ENCODE measurements around the gene CDAN1. TPM values are rescaled to one million over a fixed set of nuclear protein-coding genes. Genes with fewer than 3 reads are reported as not detected.

CDAN1 gene
- total and polyA plus RNA-seq, 2 of the 8 experiments (the other 6 are each of a cell fraction or from before 2014, with no cell fraction given): 4.5 to 18.6 TPM

GRCh38 chr15:42759093-42759492 lies 22.2 kb upstream of the CDAN1 start (continued):
- TF ChIP-seq ATF3 (IDR thresholded peaks at IDR 0.05; ENCODE audit: insufficient read depth, low read depth, low read length) (no peak), ZNF274 (IDR thresholded peaks at IDR 0.05; ENCODE audit: borderline replicate concordance, extremely low read depth, low read length) (no peak), CREB1 (IDR thresholded peaks at IDR 0.05) (no peak), KDM5A (IDR thresholded peaks at IDR 0.05; ENCODE audit: low read length) (no peak), RFX5 (IDR thresholded peaks at IDR 0.05; ENCODE audit: borderline replicate concordance, low read depth, low read length) (no peak), SAP30 (IDR thresholded peaks at IDR 0.05; ENCODE audit: insufficient read depth, insufficient replicate concordance, low read length) (no peak), SUZ12 (IDR thresholded peaks at IDR 0.05; ENCODE audit: low read length) (no peak)
